ENCODE results near the gene STAP2. TPM values are rescaled to one million over a fixed set of nuclear protein-coding genes. Genes with fewer than 3 reads are reported as not detected.

Gene STAP2
- total and polyA plus RNA-seq, 8 donors: 17.4 to 65.5 (median 26.9) TPM

- peaks cover 57 to 58% (median 57%) of the 10 kb centered on the region in 3 donors for H3K4me1 ChIP-seq
- no peak overlapping the region for H3K4me3 ChIP-seq
- FAIRE-seq (no peak), ATAC-seq (peak; percentile 68 to 74 (median 72)), DNase-seq (peak; percentile 80 to 92 (median 91))
- H3K27ac ChIP-seq: peak overlapping the region; percentile 31 to 72 (median 46)
- intact Hi-C loops (cut with DNase I): no loop called here
- TF ChIP-seq CTCF (IDR thresholded peaks at IDR 0.05): no peak
- no peaks in the 10 kb centered on the region for H3K36me3 ChIP-seq
- H3K9me3 ChIP-seq: no peaks in the 10 kb centered on the region
- no peaks in the 10 kb centered on the region for H3K27me3 ChIP-seq
- WGBS, 2 donors: 17 to 21% methylated on average over 19 to 20 of the region's 20 CpGs
These were observed 41.0 kb upstream of the STAP2 start for GRCh38 chr19:4379383-4380253.

- H3K27ac ChIP-seq: peak overlapping the region; percentile 31 to 72 (median 46)
- 54 to 55% methylated on average over 11 of the region's 11 CpGs for WGBS, 2 donors
- no peak for FAIRE-seq
- DNase-seq: peak in 1 of 6 donors; percentile 13
- no peaks in the 10 kb centered on the region for H3K9me3 ChIP-seq
- H3K27me3 ChIP-seq: no peaks in the 10 kb centered on the region
- no peaks in the 10 kb centered on the region for H3K36me3 ChIP-seq
- no peak for TF ChIP-seq CTCF (IDR thresholded peaks at IDR 0.05)
- peaks cover 59 to 65% (median 62%) of the 10 kb centered on the region in 3 donors for H3K4me1 ChIP-seq
- intact Hi-C loops (cut with DNase I): no loop called here
- H3K4me3 ChIP-seq: no peak overlapping the region
- ATAC-seq: no peak
These were observed 40.3 kb upstream of the STAP2 start for GRCh38 chr19:4378886-4379285.

- Histone ChIP-seq H3K9me3 (no peaks in the 10 kb centered on the region), H3K36me3 (no peaks in the 10 kb centered on the region), H3K4me1 (peaks cover 59 to 69% (median 65%) of the 10 kb centered on the region in 3 donors), H3K4me3 (no peak overlapping the region), H3K27me3 (no peaks in the 10 kb centered on the region), H3K27ac (peak overlapping the region in 2 of 4 donors; percentile 12 to 30)
- FAIRE-seq (no peak), DNase-seq (peak in 5 of 6 donors; percentile 55 to 87 (median 68)), ATAC-seq (peak; percentile 36 to 56 (median 44))
- no peak for TF ChIP-seq CTCF (IDR thresholded peaks at IDR 0.05)
- intact Hi-C loops (cut with DNase I): no loop called here
- WGBS, 2 donors: 41 to 50% methylated on average over 22 to 23 of the region's 23 CpGs
These were observed 38.6 kb upstream of the STAP2 start for GRCh38 chr19:4376991-4377781.

GRCh38 chr19:4376671-4376990 is 38.0 kb upstream of the STAP2 start:
- H3K27ac ChIP-seq: peak overlapping the region in 1 of 4 donors; percentile 30
- intact Hi-C loops (cut with DNase I): no loop called here
- no peaks in the 10 kb centered on the region for H3K36me3 ChIP-seq
- WGBS, 2 donors: 65 to 72% methylated on average over 10 of the region's 10 CpGs
- no peaks in the 10 kb centered on the region for H3K9me3 ChIP-seq
- no peak for TF ChIP-seq CTCF (IDR thresholded peaks at IDR 0.05)
- H3K27me3 ChIP-seq: no peaks in the 10 kb centered on the region
- H3K4me1 ChIP-seq: peaks cover 59 to 72% (median 65%) of the 10 kb centered on the region in 3 donors
- no peak for FAIRE-seq
- no peak for DNase-seq
- H3K4me3 ChIP-seq: no peak overlapping the region
- ATAC-seq: no peak
